HG03469 (cell line): Measurements from ENCODE around the gene ADAMTS3.
"Not testable (repeated sequence)": the region's sequence is repeated elsewhere in the genome, so short reads cannot be mapped to it uniquely, and the experiment has no call there.

Experiments
- ATAC-seq: cut with Tn5 transposase; IDR thresholded peaks from one replicate; pipeline ENCODE4 v1.9.1; 2021; ENCODE audit warnings: mild to moderate bottlenecking, moderate library complexity, moderate number of reproducible peaks; ENCODE audit not compliant: unreplicated experiment

Gene ADAMTS3

GRCh38 chr4:72484981-72485380 is 84.0 kb downstream of the ADAMTS3 start:
- ATAC-seq = no peak

- ATAC-seq = no peak
Observed at GRCh38 chr4:72473434-72473900, 95.6 kb downstream of the ADAMTS3 start.

DNA sequence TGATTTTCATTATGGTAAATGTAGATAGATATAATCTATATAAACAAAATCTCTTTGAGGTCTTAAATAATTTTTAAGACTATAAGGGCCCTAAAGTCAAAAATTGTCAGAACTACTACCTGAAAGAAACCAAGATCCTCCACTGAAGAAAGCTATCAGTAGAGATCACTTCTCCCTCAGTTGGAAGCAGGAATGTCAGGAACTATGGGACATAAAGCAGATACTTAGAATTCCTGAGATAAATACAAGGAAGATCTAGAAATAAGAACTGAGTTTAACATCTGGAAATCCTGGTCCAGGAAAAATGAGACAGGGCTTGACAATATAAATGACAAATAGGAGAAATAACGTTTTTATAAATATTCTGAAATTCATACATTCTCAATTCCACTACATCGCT is 97.2 kb downstream of the ADAMTS3 start:
- no peak for ATAC-seq

GRCh38 chr4:72468904-72469502 is 100.0 kb downstream of the ADAMTS3 start:
- no peak for ATAC-seq

- ATAC-seq = no peak
Observed at GRCh38 chr4:72467633-72468032, 101.4 kb downstream of the ADAMTS3 start.

DNA sequence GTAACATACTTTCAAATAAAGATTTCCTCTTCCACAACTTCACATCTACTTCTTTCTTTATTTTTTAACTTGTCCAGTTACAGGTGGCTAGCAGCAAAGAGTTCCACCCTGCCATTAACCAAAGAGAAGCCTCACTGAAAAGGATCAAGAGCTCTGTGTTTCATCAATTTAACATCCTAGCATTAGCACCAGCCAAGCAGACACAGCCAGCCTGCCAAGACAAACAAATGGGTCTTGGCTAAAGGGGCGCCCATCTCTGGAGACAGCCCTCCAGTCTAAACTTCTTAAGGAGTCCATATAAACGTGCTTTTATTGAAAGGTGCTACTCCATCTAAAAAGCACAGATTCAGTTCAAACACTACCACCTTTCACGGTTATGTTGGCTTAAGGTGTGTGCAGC is 105.3 kb downstream of the ADAMTS3 start:
- no peak for ATAC-seq

- ATAC-seq = no peak
Observed at GRCh38 chr4:72457158-72457557, 111.9 kb downstream of the ADAMTS3 start.

DNA sequence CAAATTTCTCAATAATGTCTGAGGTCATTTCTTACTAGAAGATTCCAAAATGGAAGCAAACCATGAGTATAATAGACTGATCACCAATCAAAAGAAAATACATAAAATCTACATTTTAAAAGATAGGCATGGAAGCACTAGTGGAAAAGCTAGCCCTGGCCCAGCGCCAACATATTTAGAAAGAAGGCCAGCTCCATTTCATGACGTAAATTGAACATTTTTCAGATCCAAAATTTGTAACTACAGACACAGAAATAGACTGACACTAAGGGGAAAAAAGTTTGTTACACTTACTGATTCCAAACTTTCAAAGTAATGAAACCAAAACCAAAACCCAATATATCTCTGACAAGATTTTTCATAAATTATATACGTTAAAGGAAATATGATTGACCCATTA is 117.7 kb downstream of the ADAMTS3 start:
- no peak for ATAC-seq

- ATAC-seq = no peak
Observed at GRCh38 chr4:72449705-72450104, 119.3 kb downstream of the ADAMTS3 start.

DNA sequence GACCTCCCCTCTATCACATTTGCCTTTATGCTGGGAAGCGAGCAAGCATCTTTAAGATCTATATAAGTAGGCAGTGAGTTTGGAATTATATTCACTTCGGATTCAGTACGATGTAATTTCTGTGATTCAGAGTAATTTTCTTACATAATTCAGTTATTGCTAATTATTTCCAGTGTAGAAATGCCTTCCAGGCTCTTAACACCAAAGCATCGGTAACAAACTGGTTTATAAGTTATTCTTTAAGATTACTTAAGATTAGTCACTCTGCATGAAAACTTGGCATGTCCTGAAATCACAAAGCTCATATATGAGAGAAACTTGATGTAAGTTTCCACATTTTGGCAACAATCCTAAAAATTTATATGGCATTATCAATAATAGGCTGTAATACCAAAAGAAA is 120.8 kb downstream of the ADAMTS3 start:
- ATAC-seq = no peak

DNA sequence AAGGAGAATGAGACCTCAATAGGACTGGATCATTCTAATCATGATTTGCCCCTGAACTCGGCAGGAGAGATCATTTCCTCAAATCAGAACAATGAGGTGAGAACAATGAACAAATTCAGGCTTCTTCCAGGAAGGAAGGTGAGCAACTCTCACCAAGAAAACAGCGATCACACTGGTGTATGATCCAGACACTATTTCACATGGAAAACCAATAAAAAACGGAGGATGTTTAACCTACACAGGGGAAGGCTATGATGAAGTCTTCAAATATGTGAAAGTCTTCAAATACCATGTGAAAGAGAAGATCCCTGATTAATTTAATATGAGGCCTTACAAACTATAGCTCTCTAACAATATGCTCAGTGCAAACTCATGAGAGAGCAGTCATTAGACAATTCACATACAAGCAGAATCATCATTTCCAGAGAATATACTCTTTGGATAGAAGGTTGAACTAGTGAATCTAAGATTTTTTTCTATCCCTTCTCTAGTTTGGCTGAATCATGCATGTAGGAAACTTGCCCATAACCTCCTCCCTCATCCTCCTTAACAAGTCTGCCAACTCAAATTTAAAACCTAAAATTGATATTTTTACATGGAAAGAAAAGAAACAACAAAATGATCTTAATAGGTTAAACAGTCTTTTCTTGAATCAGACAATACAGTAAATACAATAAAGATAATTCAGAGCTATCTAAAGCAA is 122.5 kb downstream of the ADAMTS3 start:
- no peak for ATAC-seq

DNA sequence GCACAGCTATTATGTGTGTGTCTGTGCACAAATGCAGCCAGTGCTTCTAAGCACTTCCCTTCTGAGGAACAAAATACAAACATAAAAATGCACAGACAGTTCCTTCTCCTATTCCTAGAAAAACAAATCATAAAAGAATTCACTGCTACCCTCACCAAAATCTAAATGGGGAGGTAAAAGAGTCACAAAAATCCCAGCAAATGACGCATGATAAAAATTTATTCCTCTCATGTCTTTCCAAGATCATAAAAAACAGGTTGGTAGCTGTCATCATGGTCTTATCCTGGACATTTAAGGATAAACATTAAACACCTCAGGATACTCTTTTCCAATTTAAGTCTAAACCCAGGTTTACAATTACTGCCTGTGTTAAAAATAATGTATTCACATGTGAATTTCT is 124.9 kb downstream of the ADAMTS3 start:
- ATAC-seq = no peak

DNA sequence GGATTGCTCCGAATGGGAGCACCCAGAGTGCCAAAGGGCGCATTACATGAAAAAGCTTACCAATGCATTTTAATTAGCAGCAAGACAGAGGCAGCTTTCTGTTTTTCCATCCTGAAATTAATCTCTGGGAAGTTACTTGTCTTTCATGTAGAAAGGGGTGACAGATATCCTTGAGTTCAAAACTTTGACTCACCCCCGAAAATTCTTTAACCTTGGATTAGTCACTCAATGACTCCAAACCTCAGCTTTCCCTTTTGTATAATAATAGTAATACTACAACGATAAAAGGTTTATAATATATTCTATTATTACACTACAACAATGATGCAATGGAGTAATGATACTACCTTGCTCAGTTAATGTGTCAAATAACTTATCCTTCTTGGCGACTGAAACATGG is 126.3 kb downstream of the ADAMTS3 start:
- no peak for ATAC-seq

- ATAC-seq = no peak
Observed at GRCh38 chr4:72442147-72442546, 126.9 kb downstream of the ADAMTS3 start.

- ATAC-seq = no peak
Observed at GRCh38 chr4:72440386-72440785, 128.6 kb downstream of the ADAMTS3 start.

DNA sequence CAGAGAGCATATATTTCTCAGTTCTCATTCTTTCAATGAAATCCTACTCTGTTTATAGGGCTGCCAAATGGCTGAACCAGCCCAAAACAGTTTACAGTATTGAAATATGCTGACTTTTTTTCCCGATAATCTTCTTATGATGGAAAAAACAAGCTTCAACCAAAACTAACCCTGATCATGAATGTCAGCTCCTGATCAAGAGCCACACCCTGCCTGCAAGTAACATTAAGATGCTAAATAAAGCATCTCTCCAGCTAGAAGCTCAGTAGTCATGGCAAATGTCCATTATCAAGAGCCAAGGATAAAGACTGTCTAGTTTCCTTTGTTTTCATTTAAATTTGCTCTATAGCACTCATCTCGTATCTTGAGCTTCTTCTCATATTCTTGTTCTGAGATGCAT is 136.0 kb downstream of the ADAMTS3 start:
- ATAC-seq = no peak

GRCh38 chr4:72432282-72432681 is 136.7 kb downstream of the ADAMTS3 start:
- ATAC-seq = no peak

DNA sequence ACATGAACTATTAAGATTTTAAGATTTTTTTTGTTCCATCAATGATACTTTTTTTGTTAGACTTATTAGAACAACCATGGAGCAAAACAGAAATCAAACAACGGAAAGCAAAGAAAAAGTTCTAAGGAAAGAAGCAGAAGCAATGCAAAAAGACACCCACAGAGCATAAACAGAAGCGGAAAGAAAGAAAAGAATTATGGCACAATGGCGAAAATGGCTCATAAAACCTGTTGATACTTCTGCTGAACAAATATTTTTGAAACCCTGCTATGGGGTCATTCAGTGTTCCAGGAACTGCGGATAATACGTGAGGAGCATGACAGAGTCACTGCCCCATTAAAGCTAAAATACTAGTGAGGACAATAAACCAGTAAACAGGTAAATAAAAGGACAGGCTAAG is 138.0 kb downstream of the ADAMTS3 start:
- ATAC-seq = no peak

- no peak for ATAC-seq
Observed at GRCh38 chr4:72430050-72430449, 139.0 kb downstream of the ADAMTS3 start.

DNA sequence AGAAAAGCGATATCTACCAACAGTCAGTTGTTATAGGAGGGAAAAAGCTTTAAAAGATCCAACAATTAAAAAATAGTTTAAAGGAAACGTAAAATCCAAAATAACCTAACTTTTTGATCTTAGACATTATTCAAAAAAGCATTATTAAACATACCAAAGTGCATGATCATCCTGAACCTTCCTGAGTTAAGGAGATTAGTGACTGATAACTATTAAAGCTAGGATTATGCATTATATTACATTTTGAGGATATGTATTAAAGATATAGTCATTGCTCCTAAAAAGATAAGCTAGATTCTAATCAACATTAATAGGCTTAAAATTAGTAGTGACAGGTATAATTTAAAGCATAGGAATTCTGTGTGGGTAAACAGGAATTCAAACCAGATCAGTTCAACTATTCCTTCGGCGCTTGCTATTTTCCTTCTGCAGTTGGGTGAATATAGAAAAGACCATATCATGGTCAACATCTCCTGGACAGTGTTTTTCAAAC is 139.6 kb downstream of the ADAMTS3 start:
- no peak for ATAC-seq

- ATAC-seq = no peak
Observed at GRCh38 chr4:72427057-72427456, 142.0 kb downstream of the ADAMTS3 start.

DNA sequence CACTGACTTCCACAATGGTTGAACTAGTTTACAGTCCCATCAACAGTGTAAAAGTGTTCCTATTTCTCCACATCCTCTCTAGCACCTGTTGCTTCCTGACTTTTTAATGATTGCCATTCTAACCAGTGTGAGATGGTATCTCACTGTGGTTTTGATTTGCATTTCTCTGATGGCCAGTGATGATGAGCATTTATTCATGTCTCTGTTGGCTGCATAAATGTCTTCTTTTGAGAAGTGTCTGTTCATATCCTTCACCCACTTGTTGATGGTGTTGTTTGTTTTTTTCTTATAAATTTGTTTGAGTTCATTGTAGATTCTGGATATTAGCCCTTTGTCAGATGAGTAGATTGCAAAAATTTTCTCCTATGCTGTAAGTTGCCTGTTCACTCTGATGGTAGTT is 143.1 kb downstream of the ADAMTS3 start:
- not testable (repeated sequence) for ATAC-seq

- no peak for ATAC-seq
Observed at GRCh38 chr4:72424006-72424405, 145.0 kb downstream of the ADAMTS3 start.
